Heart right ventricle (tissue), 16 donors: ENCODE results near the gene SUPT4H1. TPM values are rescaled to one million over a fixed set of nuclear protein-coding genes. Genes with fewer than 3 reads are reported as not detected.

Source experiments
- ATAC-seq, 8 donors: fragments of 200-7000 bp; cut with Tn5 transposase; one replicate each; pipeline ENCODE4 v1.9.1; 2020; ENCODE audit warnings: mild to moderate bottlenecking in 8 of 8, moderate library complexity in 8 of 8, moderate number of reproducible peaks in 1 of 8
- DNase-seq, 2 donors: peaks; one replicate each; pipeline ENCODE4 v3.0.0-alpha.2; 2020
- H3K27ac ChIP-seq, 10 donors: fragments of 200-600 bp; sonication (generic) in 2 of 10; one replicate each; pipeline versions ENCODE4 v1.5.0 to v1.8.0; 2020 to 2022; ENCODE audit warnings: mild to moderate bottlenecking in 3 of 10
- H3K27me3 ChIP-seq, 7 donors: fragments of 200-600 bp; one replicate each; pipeline ENCODE4 v1.8.0; 2021 to 2022; ENCODE audit warnings: mild to moderate bottlenecking in 2 of 7
- H3K36me3 ChIP-seq, 9 donors: fragments of 200-600 bp; sonication (generic) in 1 of 9; one replicate each; pipeline versions ENCODE4 v1.5.0 to v1.8.0; 2020 to 2022; ENCODE audit warnings: mild to moderate bottlenecking in 2 of 9
- H3K4me1 ChIP-seq, 9 donors: fragments of 200-600 bp; sonication (generic) in 1 of 9; one replicate each; pipeline versions ENCODE4 v1.5.0 to v1.8.0; 2020 to 2022; ENCODE audit warnings: mild to moderate bottlenecking in 4 of 9
- H3K4me3 ChIP-seq, 10 donors: fragments of 200-600 bp; sonication (generic) in 2 of 10; one replicate each; pipeline versions ENCODE4 v1.5.0 to v1.8.0; 2020 to 2022; ENCODE audit warnings: mild to moderate bottlenecking in 7 of 10, moderate library complexity in 2 of 10
- H3K9me3 ChIP-seq, 11 donors: fragments of 200-600 bp in 10 of 11; sonication (generic) in 2 of 11; one replicate each; pipeline versions ENCODE4 v1.5.0 to v1.8.0; 2013 to 2022; ENCODE audit warnings: mild to moderate bottlenecking in 2 of 11, control low read depth in 1 of 11, moderate library complexity in 1 of 11
- WGBS, 2 donors: extraction: QIAGEN DNeasy Blood & Tissue Kit; methylation state at CpG; one replicate each; pipeline ENCODE4 v1.1.7; 2013; ENCODE audit warnings: inconsistent platforms in 1 of 2; 5-methylcytosine and 5-hydroxymethylcytosine counted together
- intact Hi-C, 10 donors: fragments of 100-400 bp; cut with DNase I; formaldehyde crosslinking; loops; one replicate each; pipeline versions ENCODE4 v1.11.1 to v1.14.2; 2022
- polyA plus RNA-seq, 2 donors: library from polyadenylated mRNA; stranded (reverse); fragments of 200-250 nt; gene quantifications; one replicate each; pipeline ENCODE4 v1.2.3, GENCODE V29; 2013
- total RNA-seq, 10 donors: library from RNA; stranded (reverse); fragmentation: NEBNext Ultra II Directional in 3 of 10; extraction: Animal tissue kit (Norgen Biotek cat#: 25700) in 3 of 10; gene quantifications; one replicate each; pipeline versions ENCODE4 v1.2.1 to v1.2.4, GENCODE V29; 2021 to 2023
- TF ChIP-seq, protein P1 (sequence below), 9 donors: fragments of 200-600 bp; sonication (generic) in 2 of 9; IDR thresholded peaks; one replicate each; pipeline versions ENCODE4 v1.5.0 to v1.8.0; 2021 to 2022; ENCODE audit warnings: antibody characterized with exemption in 9 of 9, mild to moderate bottlenecking in 5 of 9, moderate library complexity in 1 of 9
- donor health status: Arrhythmogenic right ventricular cardiomyopathy.
- donor health status: ischemic (EF 13 %, LVEDD 7.1; RV severe dilation, severe dysfunction).
- donor health status: healthy with polysubstance abuse.
- donor health status: DM: no; HTN: yes; CAD: no.
- donor health status: DM: no; HTN: no; CAD: no.
- donor health status: ischemic (EF 25% LVEDD 6.9; RV normal size, moderate dysfunction).
- donor health status: ischemic (EF 25% LVEDD 5.7; RV mildly dilated, moderate dysfunction).
- donor health status: healthy.
- donor health status: DM: yes; HTN: yes; CAD: no.
- donor health status: Ischemic cardiomyopathy.
- donor health status: ischemic (EF 35%, LVEDD 5.7; RV mildly dilated, moderate dysfunction).
- donor health status: nonischemic (EF 11% LVEDD 7.7; RV severe dilation, severe dysfunction).
- donor health status: DM: yes; HTN: yes; CAD: no.
- donor health status: PGD.
- donor health status: ischemic (EF 29% LVEDD 5.4; RV normal size, mild dysfunction).
- donor health status: nonischemic (EF 23%, LVEDD 6.1; RV moderate dilation, normal function).

Gene SUPT4H1
- total and polyA plus RNA-seq, 12 donors: 38.0 to 95.0 (median 59.8) TPM

DNA sequence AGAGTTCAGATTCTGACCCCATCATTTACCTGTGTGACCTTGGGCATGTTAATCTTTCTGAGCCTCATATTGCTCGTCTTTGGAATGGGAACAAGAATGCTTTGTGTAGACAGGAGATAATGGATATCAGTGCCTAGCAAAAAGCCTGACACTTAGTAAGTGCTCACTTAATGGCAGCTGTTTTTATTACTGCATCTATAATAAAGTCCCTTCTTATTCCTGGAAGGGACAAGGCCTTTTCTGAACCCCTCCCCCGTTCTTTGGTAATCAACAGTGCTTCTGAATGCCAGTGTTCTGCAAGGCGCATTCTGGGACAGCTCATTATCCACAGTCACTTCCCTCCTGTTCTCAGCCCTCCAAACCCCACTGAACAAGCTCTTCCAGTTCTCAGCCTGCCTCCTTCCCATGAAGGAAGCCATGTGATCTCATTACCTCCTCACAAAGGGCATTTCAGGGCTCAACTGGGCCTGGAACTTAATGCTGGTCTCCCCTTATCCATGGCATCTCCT, 25.1 kb upstream of the SUPT4H1 start:
- 68 to 76% methylated on average over 3 of the region's 3 CpGs for WGBS, 2 donors
- Histone ChIP-seq H3K9me3 (no peaks in the 10 kb centered on the region), H3K4me3 (no peak overlapping the region), H3K27me3 (no peaks in the 10 kb centered on the region), H3K27ac (no peak overlapping the region), H3K4me1 (peaks cover 0 to 17% (median 0%) of the 10 kb centered on the region in 9 donors), H3K36me3 (no peaks in the 10 kb centered on the region)
- DNase-seq (no peak), ATAC-seq (no peak)
- intact Hi-C loops: no loop called here
- TF ChIP-seq, protein P1, sequence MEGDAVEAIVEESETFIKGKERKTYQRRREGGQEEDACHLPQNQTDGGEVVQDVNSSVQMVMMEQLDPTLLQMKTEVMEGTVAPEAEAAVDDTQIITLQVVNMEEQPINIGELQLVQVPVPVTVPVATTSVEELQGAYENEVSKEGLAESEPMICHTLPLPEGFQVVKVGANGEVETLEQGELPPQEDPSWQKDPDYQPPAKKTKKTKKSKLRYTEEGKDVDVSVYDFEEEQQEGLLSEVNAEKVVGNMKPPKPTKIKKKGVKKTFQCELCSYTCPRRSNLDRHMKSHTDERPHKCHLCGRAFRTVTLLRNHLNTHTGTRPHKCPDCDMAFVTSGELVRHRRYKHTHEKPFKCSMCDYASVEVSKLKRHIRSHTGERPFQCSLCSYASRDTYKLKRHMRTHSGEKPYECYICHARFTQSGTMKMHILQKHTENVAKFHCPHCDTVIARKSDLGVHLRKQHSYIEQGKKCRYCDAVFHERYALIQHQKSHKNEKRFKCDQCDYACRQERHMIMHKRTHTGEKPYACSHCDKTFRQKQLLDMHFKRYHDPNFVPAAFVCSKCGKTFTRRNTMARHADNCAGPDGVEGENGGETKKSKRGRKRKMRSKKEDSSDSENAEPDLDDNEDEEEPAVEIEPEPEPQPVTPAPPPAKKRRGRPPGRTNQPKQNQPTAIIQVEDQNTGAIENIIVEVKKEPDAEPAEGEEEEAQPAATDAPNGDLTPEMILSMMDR (IDR thresholded peaks at IDR 0.05): no peak

DNA sequence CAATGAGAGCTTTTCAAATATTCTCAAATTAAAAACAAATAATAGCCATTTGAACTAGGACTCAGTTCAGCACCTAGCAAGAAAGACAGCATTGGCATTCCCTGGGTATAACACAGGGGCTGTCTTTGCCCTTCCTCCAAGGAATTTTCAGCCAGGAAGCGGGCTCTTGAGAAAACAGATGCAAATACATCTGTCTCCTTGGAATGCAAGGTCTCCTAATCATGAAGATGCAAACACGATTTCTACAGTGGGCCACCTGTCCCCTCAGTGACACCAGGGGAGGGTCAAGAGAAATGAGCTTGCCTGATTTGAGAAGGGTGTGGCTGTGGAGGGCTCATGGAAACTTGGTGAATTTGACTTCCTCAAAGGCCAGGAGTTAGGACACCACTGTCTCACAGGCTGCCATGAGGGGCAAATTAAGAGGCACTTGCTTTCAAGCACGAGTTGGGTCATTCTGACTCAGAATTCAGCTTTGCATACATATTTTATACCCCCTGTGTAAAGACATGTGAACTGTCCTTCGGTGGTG, 24.5 kb upstream of the SUPT4H1 start:
- intact Hi-C loops: no loop called here
- TF ChIP-seq, protein P1 (IDR thresholded peaks at IDR 0.05): no peak
- WGBS, 2 donors: 65 to 71% methylated on average over 4 of the region's 4 CpGs
- Histone ChIP-seq H3K27ac (no peak overlapping the region), H3K36me3 (no peaks in the 10 kb centered on the region), H3K4me3 (no peak overlapping the region), H3K27me3 (no peaks in the 10 kb centered on the region), H3K4me1 (peaks cover 0 to 13% (median 0%) of the 10 kb centered on the region in 9 donors), H3K9me3 (no peaks in the 10 kb centered on the region)
- ATAC-seq (no peak), DNase-seq (no peak)

DNA sequence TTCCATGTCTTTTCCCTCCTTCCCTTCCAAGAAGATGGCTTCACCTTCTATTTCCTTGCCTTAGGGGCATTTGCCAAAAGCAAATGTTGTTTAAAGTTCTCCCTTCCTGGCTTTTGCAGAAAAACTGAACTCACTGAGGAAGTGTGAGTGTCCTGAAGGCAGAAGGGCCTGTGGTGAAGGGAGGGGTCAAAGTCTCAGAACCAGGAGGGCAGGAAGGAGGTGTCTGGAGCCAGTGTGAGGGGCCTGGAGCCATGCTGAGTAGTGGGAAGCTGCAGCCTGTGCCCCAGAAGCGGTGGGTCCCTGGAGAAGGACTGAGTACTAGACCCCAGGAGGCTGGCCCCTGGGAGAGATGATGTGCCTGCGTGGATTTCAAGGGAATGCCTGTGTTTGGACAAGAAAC, 23.8 kb upstream of the SUPT4H1 start:
- intact Hi-C loops: no loop called here
- no peak overlapping the region for H3K4me3 ChIP-seq
- H3K36me3 ChIP-seq: no peaks in the 10 kb centered on the region
- H3K27me3 ChIP-seq: no peaks in the 10 kb centered on the region
- 68 to 85% methylated on average over 2 of the region's 2 CpGs for WGBS, 2 donors
- TF ChIP-seq, protein P1 (IDR thresholded peaks at IDR 0.05): no peak
- H3K27ac ChIP-seq: no peak overlapping the region
- no peak for DNase-seq
- H3K9me3 ChIP-seq: no peaks in the 10 kb centered on the region
- peaks cover 0 to 13% (median 0%) of the 10 kb centered on the region in 9 donors for H3K4me1 ChIP-seq
- ATAC-seq: no peak

DNA sequence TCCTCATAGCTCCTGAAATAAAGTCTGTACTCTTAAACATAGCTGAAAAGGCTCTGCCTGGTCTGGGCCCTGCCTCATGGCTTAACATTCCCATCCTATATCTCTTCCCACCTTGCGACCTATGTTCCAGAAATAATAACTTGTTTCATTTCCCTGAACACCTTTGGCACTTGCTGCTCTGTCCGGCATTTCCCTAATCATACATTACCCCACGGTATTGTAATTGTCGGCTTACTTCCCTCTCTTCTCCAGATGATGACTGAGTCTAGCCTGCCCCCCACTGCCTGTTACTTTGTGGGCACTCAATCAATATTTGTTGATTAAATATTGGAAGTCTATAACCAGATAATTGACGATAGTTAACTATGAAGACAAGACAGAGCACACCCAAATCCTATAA, 23.3 kb upstream of the SUPT4H1 start:
- H3K36me3 ChIP-seq: no peaks in the 10 kb centered on the region
- no peak overlapping the region for H3K27ac ChIP-seq
- no peak for DNase-seq
- no peak for ATAC-seq
- TF ChIP-seq, protein P1 (IDR thresholded peaks at IDR 0.05): no peak
- WGBS, 2 donors: 81 to 84% methylated on average over 5 of the region's 5 CpGs
- H3K9me3 ChIP-seq: no peaks in the 10 kb centered on the region
- intact Hi-C loops: no loop called here
- H3K4me1 ChIP-seq: peaks cover 0 to 13% (median 0%) of the 10 kb centered on the region in 9 donors
- no peak overlapping the region for H3K4me3 ChIP-seq
- no peaks in the 10 kb centered on the region for H3K27me3 ChIP-seq
